Psoas muscle (tissue), 8 donors: ENCODE results near the gene ZNF521. TPM values are rescaled to one million over a fixed set of nuclear protein-coding genes. Genes with fewer than 3 reads are reported as not detected.

Source experiments
- ATAC-seq, 4 donors: fragments of 200-7000 bp; cut with Tn5 transposase; one replicate each; pipeline ENCODE4 v1.9.1; 2020; ENCODE audit warnings: moderate library complexity in 3 of 4, mild to moderate bottlenecking in 2 of 4
- DNase-seq, 2 donors: peaks; one replicate each; pipeline ENCODE4 v3.0.0-alpha.2; 2020
- H3K27ac ChIP-seq: fragments of 200-600 bp; one replicate; pipeline ENCODE4 v1.8.0; 2022
- H3K27me3 ChIP-seq, 3 donors: fragments of 200-600 bp in 1 of 3; one replicate each; pipeline versions ENCODE4 v1.6.1 to v1.8.0; 2013 to 2022; ENCODE audit warnings: low read length in 2 of 3, mild to moderate bottlenecking in 2 of 3, moderate library complexity in 1 of 3; ENCODE audit not compliant: insufficient read depth in 3 of 3
- H3K36me3 ChIP-seq, 2 donors: fragments of 200-600 bp in 1 of 2; one replicate each; pipeline versions ENCODE4 v1.6.1 to v1.8.0; 2013 to 2022; ENCODE audit warnings: low read depth in 1 of 2, mild to moderate bottlenecking in 1 of 2, moderate library complexity in 1 of 2; ENCODE audit not compliant: insufficient read depth in 1 of 2
- H3K4me1 ChIP-seq: fragments of 200-600 bp; one replicate; pipeline ENCODE4 v1.8.0; 2022
- H3K4me3 ChIP-seq: fragments of 200-600 bp; one replicate; pipeline ENCODE4 v1.8.0; 2022; ENCODE audit warnings: mild to moderate bottlenecking
- H3K9me3 ChIP-seq: fragments of 200-600 bp; one replicate; pipeline ENCODE4 v1.8.0; 2022
- CTCF ChIP-seq: fragments of 200-600 bp; IDR thresholded peaks from one replicate; pipeline ENCODE4 v1.8.0; 2022; ENCODE audit warnings: antibody characterized with exemption
- WGBS, 3 donors: extraction: QIAGEN DNeasy Blood & Tissue Kit; methylation state at CpG; one replicate each; pipeline versions ENCODE4 v1.1.6 to v1.1.7; 2013; 5-methylcytosine and 5-hydroxymethylcytosine counted together
- intact Hi-C, 2 donors: fragments of 100-400 bp; cut with DNase I; formaldehyde crosslinking; loops; one replicate each; pipeline versions ENCODE4 v1.11.0 to v1.14.2; 2022
- polyA plus RNA-seq, 3 donors: library from polyadenylated mRNA; stranded (reverse); fragments of 200-250 nt; gene quantifications; one replicate each; pipeline ENCODE4 v1.2.3, GENCODE V29; 2013
- total RNA-seq, 4 donors: library from RNA; stranded (reverse); fragmentation: NEBNext Ultra II Directional in 2 of 4; extraction: Animal tissue kit (Norgen Biotek cat#: 25700) in 2 of 4; gene quantifications; one replicate each; pipeline versions ENCODE4 v1.2.1 to v1.2.4, GENCODE V29; 2021 to 2023
- donor health status: healthy with polysubstance abuse.
- donor health status: DM: no; HTN: no; CAD: no; lungs with moderate emphysema.
- donor health status: Bipolar disorder and iron deficiency.
- donor health status: healthy.
- donor health status: DM: yes; HTN: yes; CAD: no.
- donor health status: DM: no; HTN: no; CAD: no.
- donor health status: DM: no; HTN: no; CAD: no.
- donor health status: DM: yes; HTN: yes; CAD: no.

ZNF521 gene
- total and polyA plus RNA-seq, 7 donors: 1.8 to 13.2 (median 4.2) TPM

- no peak for ATAC-seq
Measured at GRCh38 chr18:25099895-25100294, 252.1 kb downstream of the ZNF521 start.

GRCh38 chr18:25097569-25098056 is 254.4 kb downstream of the ZNF521 start:
- Histone ChIP-seq H3K4me1 (peaks cover 9% of the 10 kb centered on the region), H3K9me3 (no peaks in the 10 kb centered on the region), H3K27ac (no peak overlapping the region), H3K27me3 (no peaks in the 10 kb centered on the region), H3K36me3 (no peaks in the 10 kb centered on the region), H3K4me3 (no peak overlapping the region)
- no peak for TF ChIP-seq CTCF
- ATAC-seq: no peak
- 74 to 89% (median 83%) methylated on average over 3 of the region's 3 CpGs for WGBS, 3 donors
- intact Hi-C loops: no loop called here
- no peak for DNase-seq

More at GRCh38 chr18:25099895-25100294, 252.1 kb downstream of the ZNF521 start:
- WGBS, 3 donors: 57 to 62% (median 61%) methylated on average over 3 of the region's 3 CpGs
- Histone ChIP-seq H3K4me3 (no peak overlapping the region), H3K9me3 (no peaks in the 10 kb centered on the region), H3K36me3 (no peaks in the 10 kb centered on the region), H3K27me3 (no peaks in the 10 kb centered on the region), H3K27ac (no peak overlapping the region), H3K4me1 (peaks cover 9% of the 10 kb centered on the region)
- intact Hi-C loops: loop anchor here in 1 of 2 donors (10.0 kb wide), 1 partner anchor 85 kb away; no protein-coding TSS in a partner anchor
- no peak for TF ChIP-seq CTCF
- DNase-seq: no peak

- intact Hi-C loops: no loop called here
- 73 to 80% (median 73%) methylated on average over 6 of the region's 6 CpGs for WGBS, 3 donors
- no peak overlapping the region for H3K4me3 ChIP-seq
- H3K9me3 ChIP-seq: no peaks in the 10 kb centered on the region
- no peak for DNase-seq
- no peaks in the 10 kb centered on the region for H3K27me3 ChIP-seq
- H3K36me3 ChIP-seq: no peaks in the 10 kb centered on the region
- ATAC-seq: no peak
- no peak overlapping the region for H3K27ac ChIP-seq
- H3K4me1 ChIP-seq: peaks cover 9% of the 10 kb centered on the region
- TF ChIP-seq CTCF: no peak
Measured at GRCh38 chr18:25097057-25097456, 254.9 kb downstream of the ZNF521 start.

- no peaks in the 10 kb centered on the region for H3K9me3 ChIP-seq
- no peak for ATAC-seq
- H3K4me3 ChIP-seq: no peak overlapping the region
- H3K27me3 ChIP-seq: no peaks in the 10 kb centered on the region
- peaks cover 0 to 15% of the 10 kb centered on the region in 2 donors for H3K36me3 ChIP-seq
- intact Hi-C loops: no loop called here
- no peak for TF ChIP-seq CTCF
- no peak for DNase-seq
- no peaks in the 10 kb centered on the region for H3K4me1 ChIP-seq
- no peak overlapping the region for H3K27ac ChIP-seq
- 88 to 95% (median 93%) methylated on average over 3 of the region's 3 CpGs for WGBS, 3 donors
Measured at GRCh38 chr18:25093141-25093540, 258.8 kb downstream of the ZNF521 start.

- intact Hi-C loops: no loop called here
- Histone ChIP-seq H3K27ac (no peak overlapping the region), H3K36me3 (peaks cover 0 to 15% of the 10 kb centered on the region in 2 donors), H3K27me3 (no peaks in the 10 kb centered on the region), H3K9me3 (no peaks in the 10 kb centered on the region), H3K4me3 (no peak overlapping the region), H3K4me1 (no peaks in the 10 kb centered on the region)
- ATAC-seq (no peak), DNase-seq (no peak)
- 88 to 95% (median 95%) methylated on average over 6 of the region's 6 CpGs for WGBS, 3 donors
- TF ChIP-seq CTCF: no peak
Measured at GRCh38 chr18:25089470-25089869, 262.5 kb downstream of the ZNF521 start.
